GM23338 (cell line): Measurements from ENCODE around the gene CANX. TPM values are rescaled to one million over a fixed set of nuclear protein-coding genes. Genes with fewer than 3 reads are reported as not detected.

Experiments used
- ATAC-seq: fragments of 200-7000 bp; cut with Tn5 transposase; 3 replicates; pipeline ENCODE4 v1.9.1; 2020
- DNase-seq: peaks from one replicate; pipeline ENCODE4 v3.0.0-alpha.2; 2015; ENCODE audit warnings: low spot score
- H2AFZ ChIP-seq: fragments of 200-600 bp; sonication (generic); 2 replicates; pipeline ENCODE4 v1.8.0; 2016; ENCODE audit warnings: antibody characterized with exemption, mild to moderate bottlenecking, moderate library complexity
- H3F3A ChIP-seq: fragments of 200-600 bp; sonication (generic); replicated peaks from 2 replicates; pipeline ENCODE4 v1.8.0; 2017; ENCODE audit warnings: antibody characterized with exemption, mixed run types, low read depth
- H3K27ac ChIP-seq: fragments of 200-600 bp; sonication (generic); 2 replicates; pipeline ENCODE4 v1.6.1; 2016; ENCODE audit warnings: low read depth
- H3K27me3 ChIP-seq: fragments of 200-600 bp; sonication (generic); 2 replicates; pipeline ENCODE4 v1.8.0; 2016; ENCODE audit warnings: mild to moderate bottlenecking, mixed run types, moderate library complexity; ENCODE audit not compliant: insufficient read depth
- H3K36me3 ChIP-seq: fragments of 200-600 bp; sonication (generic); 2 replicates; pipeline ENCODE4 v1.8.0; 2016; ENCODE audit warnings: mild to moderate bottlenecking; ENCODE audit not compliant: insufficient read depth
- H3K4me1 ChIP-seq: fragments of 200-600 bp; sonication (generic); 2 replicates; pipeline ENCODE4 v1.8.0; 2016; ENCODE audit warnings: mild to moderate bottlenecking, moderate library complexity; ENCODE audit not compliant: insufficient read depth
- H3K4me2 ChIP-seq: fragments of 200-600 bp; sonication (generic); 2 replicates; pipeline ENCODE4 v1.7.1; 2017; ENCODE audit warnings: mixed run types
- H3K4me3 ChIP-seq: fragments of 200-600 bp; sonication (generic); 2 replicates; pipeline ENCODE4 v1.6.1; 2016; ENCODE audit warnings: mixed run types
- H3K79me2 ChIP-seq: fragments of 200-600 bp; sonication (generic); replicated peaks from 2 replicates; pipeline ENCODE4 v1.8.0; 2017; ENCODE audit warnings: mild to moderate bottlenecking; ENCODE audit not compliant: insufficient read depth
- H3K9me2 ChIP-seq: fragments of 200-600 bp; sonication (generic); 2 replicates; pipeline ENCODE4 v1.8.0; 2017; ENCODE audit not compliant: insufficient read depth
- H4K20me1 ChIP-seq: fragments of 200-600 bp; sonication (generic); replicated peaks from 2 replicates; pipeline ENCODE4 v1.8.0; 2017; ENCODE audit warnings: mild to moderate bottlenecking; ENCODE audit not compliant: insufficient read depth
- H3K27ac Mint-ChIP-seq: 2 replicates; pipeline ENCODE4 v1.8.0; 2020; ENCODE audit warnings: inconsistent platforms, mild to moderate bottlenecking, moderate library complexity, mixed read lengths
- H3K27me3 Mint-ChIP-seq: 3 replicates; pipeline ENCODE4 v1.8.0; 2022; ENCODE audit warnings: low read depth, mild to moderate bottlenecking, moderate library complexity, mixed read lengths, inconsistent platforms; ENCODE audit not compliant: insufficient read depth, poor library complexity
- H3K36me3 Mint-ChIP-seq: 3 replicates; pipeline ENCODE4 v1.8.0; 2021; ENCODE audit warnings: low read depth, mild to moderate bottlenecking, inconsistent platforms, moderate library complexity, mixed read lengths
- H3K4me1 Mint-ChIP-seq: 3 replicates; pipeline ENCODE4 v1.8.0; 2020; ENCODE audit warnings: mild to moderate bottlenecking, inconsistent platforms, mixed read lengths
- H3K4me3 Mint-ChIP-seq: 3 replicates; pipeline ENCODE4 v1.8.0; 2021; ENCODE audit warnings: moderate library complexity, mild to moderate bottlenecking, inconsistent platforms, mixed read lengths
- H3K9me3 Mint-ChIP-seq: 3 replicates; pipeline ENCODE4 v1.8.0; 2020; ENCODE audit warnings: moderate library complexity, mild to moderate bottlenecking, inconsistent platforms, mixed read lengths
- EZH2 ChIP-seq: fragments of 200-600 bp; sonication (generic); IDR thresholded peaks from one replicate; pipeline ENCODE4 v1.8.0; 2017; ENCODE audit warnings: antibody characterized with exemption, mild to moderate bottlenecking, low read depth; ENCODE audit not compliant: unreplicated experiment
- NANOG ChIP-seq: IDR thresholded peaks from 2 replicates; pipeline ENCODE4 v1.6.1; 2016; ENCODE audit warnings: antibody characterized with exemption, borderline replicate concordance
- polyA plus RNA-seq: library from polyadenylated mRNA; unstranded; fragments of >200 nt; fragmentation: Nextera tagmentation; extraction: Ambion mirVana; gene quantifications from 2 replicates; pipeline ENCODE4 v1.2.1, GENCODE V29; 2016
- total RNA-seq: library from RNA; depleted of rRNA; stranded (reverse); fragments of >200 nt; shearing (Covaris generic); gene quantifications from 2 replicates; pipeline ENCODE4 v1.2.3, GENCODE V29; 2014
- TF ChIP-seq, protein P1 (sequence below): fragments of 250-450 bp; sonication (Bioruptor Pico); IDR thresholded peaks from 2 replicates; pipeline ENCODE4 v1.5.0; 2020; ENCODE audit warnings: mild to moderate bottlenecking, moderate library complexity
- TF ChIP-seq, protein P2 (sequence below), 2 experiments: fragments of 200-600 bp in 1 of 2; sonication (generic) in 1 of 2; conservative IDR thresholded peaks; 2 replicates each; pipeline versions ENCODE4 v1.5.1 to v1.6.1; 2016 to 2017; ENCODE audit warnings: antibody characterized with exemption in 2 of 2, low read depth in 2 of 2, mild to moderate bottlenecking in 2 of 2, moderate library complexity in 1 of 2
- TF ChIP-seq, protein P3 (sequence below): IDR thresholded peaks from 2 replicates; pipeline ENCODE4 v1.6.1; 2016; ENCODE audit warnings: antibody characterized with exemption

CANX gene
- total and polyA plus RNA-seq, 2 experiments from 2014 or later, result 177 to 530 TPM

DNA sequence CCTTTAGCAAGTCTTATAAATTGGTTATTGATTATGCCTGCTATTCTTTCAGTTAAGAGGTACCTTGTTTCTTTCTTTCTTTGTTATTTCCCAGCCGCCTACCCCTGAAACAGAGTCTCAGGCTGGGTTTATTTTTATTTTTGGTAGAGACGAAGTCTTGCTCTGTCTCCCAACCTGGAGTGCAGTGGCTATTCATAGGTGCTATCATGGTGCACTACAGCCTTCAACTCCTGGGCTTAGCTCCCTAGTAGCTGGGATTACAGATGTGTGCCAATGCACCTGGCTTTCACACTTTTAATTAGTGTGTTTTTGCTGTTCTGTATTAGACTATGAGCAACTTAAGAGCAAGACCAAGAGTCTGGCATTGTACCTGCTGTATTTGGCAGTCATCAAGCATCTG is 48.1 kb downstream of the CANX start (continued):
- TF ChIP-seq, protein P1, sequence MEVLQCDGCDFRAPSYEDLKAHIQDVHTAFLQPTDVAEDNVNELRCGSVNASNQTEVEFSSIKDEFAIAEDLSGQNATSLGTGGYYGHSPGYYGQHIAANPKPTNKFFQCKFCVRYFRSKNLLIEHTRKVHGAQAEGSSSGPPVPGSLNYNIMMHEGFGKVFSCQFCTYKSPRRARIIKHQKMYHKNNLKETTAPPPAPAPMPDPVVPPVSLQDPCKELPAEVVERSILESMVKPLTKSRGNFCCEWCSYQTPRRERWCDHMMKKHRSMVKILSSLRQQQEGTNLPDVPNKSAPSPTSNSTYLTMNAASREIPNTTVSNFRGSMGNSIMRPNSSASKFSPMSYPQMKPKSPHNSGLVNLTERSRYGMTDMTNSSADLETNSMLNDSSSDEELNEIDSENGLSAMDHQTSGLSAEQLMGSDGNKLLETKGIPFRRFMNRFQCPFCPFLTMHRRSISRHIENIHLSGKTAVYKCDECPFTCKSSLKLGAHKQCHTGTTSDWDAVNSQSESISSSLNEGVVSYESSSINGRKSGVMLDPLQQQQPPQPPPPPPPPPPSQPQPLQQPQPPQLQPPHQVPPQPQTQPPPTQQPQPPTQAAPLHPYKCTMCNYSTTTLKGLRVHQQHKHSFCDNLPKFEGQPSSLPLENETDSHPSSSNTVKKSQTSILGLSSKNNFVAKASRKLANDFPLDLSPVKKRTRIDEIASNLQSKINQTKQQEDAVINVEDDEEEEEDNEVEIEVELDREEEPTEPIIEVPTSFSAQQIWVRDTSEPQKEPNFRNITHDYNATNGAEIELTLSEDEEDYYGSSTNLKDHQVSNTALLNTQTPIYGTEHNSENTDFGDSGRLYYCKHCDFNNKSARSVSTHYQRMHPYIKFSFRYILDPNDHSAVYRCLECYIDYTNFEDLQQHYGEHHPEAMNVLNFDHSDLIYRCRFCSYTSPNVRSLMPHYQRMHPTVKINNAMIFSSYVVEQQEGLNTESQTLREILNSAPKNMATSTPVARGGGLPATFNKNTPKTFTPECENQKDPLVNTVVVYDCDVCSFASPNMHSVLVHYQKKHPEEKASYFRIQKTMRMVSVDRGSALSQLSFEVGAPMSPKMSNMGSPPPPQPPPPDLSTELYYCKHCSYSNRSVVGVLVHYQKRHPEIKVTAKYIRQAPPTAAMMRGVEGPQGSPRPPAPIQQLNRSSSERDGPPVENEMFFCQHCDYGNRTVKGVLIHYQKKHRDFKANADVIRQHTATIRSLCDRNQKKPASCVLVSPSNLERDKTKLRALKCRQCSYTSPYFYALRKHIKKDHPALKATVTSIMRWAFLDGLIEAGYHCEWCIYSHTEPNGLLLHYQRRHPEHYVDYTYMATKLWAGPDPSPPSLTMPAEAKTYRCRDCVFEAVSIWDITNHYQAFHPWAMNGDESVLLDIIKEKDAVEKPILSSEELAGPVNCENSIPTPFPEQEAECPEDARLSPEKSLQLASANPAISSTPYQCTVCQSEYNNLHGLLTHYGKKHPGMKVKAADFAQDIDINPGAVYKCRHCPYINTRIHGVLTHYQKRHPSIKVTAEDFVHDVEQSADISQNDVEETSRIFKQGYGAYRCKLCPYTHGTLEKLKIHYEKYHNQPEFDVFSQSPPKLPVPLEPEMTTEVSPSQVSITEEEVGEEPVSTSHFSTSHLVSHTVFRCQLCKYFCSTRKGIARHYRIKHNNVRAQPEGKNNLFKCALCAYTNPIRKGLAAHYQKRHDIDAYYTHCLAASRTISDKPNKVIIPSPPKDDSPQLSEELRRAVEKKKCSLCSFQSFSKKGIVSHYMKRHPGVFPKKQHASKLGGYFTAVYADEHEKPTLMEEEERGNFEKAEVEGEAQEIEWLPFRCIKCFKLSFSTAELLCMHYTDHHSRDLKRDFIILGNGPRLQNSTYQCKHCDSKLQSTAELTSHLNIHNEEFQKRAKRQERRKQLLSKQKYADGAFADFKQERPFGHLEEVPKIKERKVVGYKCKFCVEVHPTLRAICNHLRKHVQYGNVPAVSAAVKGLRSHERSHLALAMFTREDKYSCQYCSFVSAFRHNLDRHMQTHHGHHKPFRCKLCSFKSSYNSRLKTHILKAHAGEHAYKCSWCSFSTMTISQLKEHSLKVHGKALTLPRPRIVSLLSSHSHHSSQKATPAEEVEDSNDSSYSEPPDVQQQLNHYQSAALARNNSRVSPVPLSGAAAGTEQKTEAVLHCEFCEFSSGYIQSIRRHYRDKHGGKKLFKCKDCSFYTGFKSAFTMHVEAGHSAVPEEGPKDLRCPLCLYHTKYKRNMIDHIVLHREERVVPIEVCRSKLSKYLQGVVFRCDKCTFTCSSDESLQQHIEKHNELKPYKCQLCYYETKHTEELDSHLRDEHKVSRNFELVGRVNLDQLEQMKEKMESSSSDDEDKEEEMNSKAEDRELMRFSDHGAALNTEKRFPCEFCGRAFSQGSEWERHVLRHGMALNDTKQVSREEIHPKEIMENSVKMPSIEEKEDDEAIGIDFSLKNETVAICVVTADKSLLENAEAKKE (CRISPR knock-in tag), result no peak

DNA sequence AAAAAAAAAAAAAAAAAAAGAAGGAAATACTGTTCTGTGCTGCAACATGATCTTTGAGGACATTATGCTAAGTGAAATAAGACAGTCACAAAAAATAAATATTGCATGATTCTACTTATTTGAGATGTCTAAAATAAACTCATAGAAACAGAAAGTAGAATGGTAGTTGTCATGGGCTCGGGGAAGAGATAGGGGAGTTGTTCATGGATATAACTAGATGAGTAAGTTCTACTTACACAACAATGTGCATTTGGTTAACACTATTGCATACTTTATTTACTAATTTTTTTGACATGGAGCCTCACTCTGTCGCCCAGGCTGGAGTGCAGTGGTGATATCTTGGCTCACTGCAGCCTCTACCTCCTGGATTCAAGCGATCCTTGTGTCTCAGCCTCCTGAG is 49.0 kb downstream of the CANX start:
- Mint-ChIP-seq H3K27me3 (no peaks in the 10 kb centered on the region), H3K36me3 (peaks cover 20% of the 10 kb centered on the region), H3K27ac (no peak overlapping the region), H3K4me1 (no peaks in the 10 kb centered on the region), H3K4me3 (no peak overlapping the region), H3K9me3 (no peaks in the 10 kb centered on the region; the same call in 1 of the 3 replicates)
- DNase-seq (no peak), ATAC-seq (no peak)
- TF ChIP-seq EZH2 (no peak), NANOG (no peak)
- TF ChIP-seq, protein P2, sequence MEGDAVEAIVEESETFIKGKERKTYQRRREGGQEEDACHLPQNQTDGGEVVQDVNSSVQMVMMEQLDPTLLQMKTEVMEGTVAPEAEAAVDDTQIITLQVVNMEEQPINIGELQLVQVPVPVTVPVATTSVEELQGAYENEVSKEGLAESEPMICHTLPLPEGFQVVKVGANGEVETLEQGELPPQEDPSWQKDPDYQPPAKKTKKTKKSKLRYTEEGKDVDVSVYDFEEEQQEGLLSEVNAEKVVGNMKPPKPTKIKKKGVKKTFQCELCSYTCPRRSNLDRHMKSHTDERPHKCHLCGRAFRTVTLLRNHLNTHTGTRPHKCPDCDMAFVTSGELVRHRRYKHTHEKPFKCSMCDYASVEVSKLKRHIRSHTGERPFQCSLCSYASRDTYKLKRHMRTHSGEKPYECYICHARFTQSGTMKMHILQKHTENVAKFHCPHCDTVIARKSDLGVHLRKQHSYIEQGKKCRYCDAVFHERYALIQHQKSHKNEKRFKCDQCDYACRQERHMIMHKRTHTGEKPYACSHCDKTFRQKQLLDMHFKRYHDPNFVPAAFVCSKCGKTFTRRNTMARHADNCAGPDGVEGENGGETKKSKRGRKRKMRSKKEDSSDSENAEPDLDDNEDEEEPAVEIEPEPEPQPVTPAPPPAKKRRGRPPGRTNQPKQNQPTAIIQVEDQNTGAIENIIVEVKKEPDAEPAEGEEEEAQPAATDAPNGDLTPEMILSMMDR (conservative IDR thresholded peaks at IDR 0.05; ENCODE audit: low read depth in 2 of 2), result no peak
- TF ChIP-seq, protein P3, sequence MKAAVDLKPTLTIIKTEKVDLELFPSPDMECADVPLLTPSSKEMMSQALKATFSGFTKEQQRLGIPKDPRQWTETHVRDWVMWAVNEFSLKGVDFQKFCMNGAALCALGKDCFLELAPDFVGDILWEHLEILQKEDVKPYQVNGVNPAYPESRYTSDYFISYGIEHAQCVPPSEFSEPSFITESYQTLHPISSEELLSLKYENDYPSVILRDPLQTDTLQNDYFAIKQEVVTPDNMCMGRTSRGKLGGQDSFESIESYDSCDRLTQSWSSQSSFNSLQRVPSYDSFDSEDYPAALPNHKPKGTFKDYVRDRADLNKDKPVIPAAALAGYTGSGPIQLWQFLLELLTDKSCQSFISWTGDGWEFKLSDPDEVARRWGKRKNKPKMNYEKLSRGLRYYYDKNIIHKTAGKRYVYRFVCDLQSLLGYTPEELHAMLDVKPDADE, result no peak
- H3F3A ChIP-seq, result peaks cover 10% of the 10 kb centered on the region; the same call in 1 of the 2 replicates
- H4K20me1 ChIP-seq, result peaks cover 47% of the 10 kb centered on the region
- H3K4me3 ChIP-seq, result no peak overlapping the region
- no peaks in the 10 kb centered on the region for H3K27me3 ChIP-seq
- no peaks in the 10 kb centered on the region for H3K9me2 ChIP-seq
- H3K4me2 ChIP-seq, result no peak overlapping the region
- no peaks in the 10 kb centered on the region for H3K4me1 ChIP-seq
- peaks cover 3% of the 10 kb centered on the region; the same call in 1 of the 2 replicates for H3K36me3 ChIP-seq
- H3K27ac ChIP-seq, result no peak overlapping the region
- no peak overlapping the region for H2AFZ ChIP-seq
- peaks cover 98% of the 10 kb centered on the region for H3K79me2 ChIP-seq
